ENCODE measurements around the gene EMP2. TPM values are rescaled to one million over a fixed set of nuclear protein-coding genes. Genes with fewer than 3 reads are reported as not detected.
A peak's percentile ranks its signal among the peaks of the same experiment; 100 is the strongest.
"Not testable (repeated sequence)": the region's sequence is repeated elsewhere in the genome, so short reads cannot be mapped to it uniquely, and the experiment has no call there.

Gene EMP2, protein sequence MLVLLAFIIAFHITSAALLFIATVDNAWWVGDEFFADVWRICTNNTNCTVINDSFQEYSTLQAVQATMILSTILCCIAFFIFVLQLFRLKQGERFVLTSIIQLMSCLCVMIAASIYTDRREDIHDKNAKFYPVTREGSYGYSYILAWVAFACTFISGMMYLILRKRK
- 10 to 100 TPM; 68.6 to 90.9 TPM for polyA plus RNA-seq

DNA sequence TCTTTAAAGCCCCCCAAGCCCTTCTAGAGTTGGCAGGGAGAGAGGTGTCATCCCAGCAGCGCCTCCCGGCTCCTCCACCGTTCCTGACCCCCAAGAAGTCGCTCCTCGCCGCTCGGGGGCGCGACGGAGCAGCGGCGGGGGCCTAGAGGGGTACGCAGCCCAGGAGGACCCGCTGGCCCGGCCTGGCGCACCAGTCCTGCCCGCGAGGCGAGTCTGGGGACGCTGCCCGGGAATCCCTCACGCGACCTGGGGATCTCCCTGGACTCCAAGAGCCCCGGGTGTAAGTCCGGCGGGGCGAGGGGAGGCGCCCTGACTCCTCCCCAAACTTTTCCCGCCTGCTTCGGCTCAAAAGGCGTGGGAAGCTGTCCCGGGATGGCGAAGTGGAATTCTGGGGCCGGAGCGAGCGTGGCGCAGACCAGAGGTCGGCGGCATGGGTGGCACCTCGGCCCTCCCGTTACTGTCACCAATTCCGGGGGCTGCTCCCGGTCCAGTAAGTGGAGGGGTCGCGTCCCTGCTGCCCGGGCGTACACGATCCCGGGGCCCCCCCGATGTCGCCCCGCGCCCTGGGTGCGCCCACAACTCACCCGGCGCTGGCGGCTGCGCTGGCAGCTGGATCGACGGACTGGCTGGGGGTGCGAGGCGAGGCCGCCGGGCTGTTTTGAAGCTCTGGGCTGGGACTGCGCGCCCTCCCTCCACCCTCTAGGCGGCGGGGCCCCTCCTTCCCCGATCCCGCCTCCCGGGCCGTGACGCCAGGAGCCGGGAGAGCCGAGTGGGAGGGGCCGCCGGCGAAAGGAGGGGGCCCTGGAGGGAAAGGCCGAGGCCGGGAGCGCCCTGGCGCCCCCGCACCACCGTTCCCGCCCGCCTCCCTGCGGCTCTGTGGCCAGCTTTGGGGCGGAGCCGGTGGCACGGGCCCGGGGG, at the start of gene EMP2:
EMP2 (minus strand) TSS at position 634 of the 918 bp plus-strand sequence. CDS start 32,981 bp downstream, outside the sequence.
- Histone ChIP-seq H3K4me1 (ENCODE audit: control insufficient read depth in 2 of 2, insufficient read depth in 2 of 2, low read length in 1 of 2) (peaks cover 13 to 20% of the 10 kb centered on the region in 2 donors), H3K36me3 (ENCODE audit: control insufficient read depth in 2 of 2, insufficient read depth in 2 of 2, low read length in 1 of 2) (no peaks in the 10 kb centered on the region), H3K27me3 (ENCODE audit: control insufficient read depth in 1 of 2, insufficient read depth in 2 of 2, low read length in 2 of 2) (no peaks in the 10 kb centered on the region), H3K27ac (ENCODE audit: low read depth in 2 of 2, low read length in 1 of 2) (peak within 1 kb of the TSS; percentile 96 to 98), H3K9me3 (ENCODE audit: control insufficient read depth in 2 of 2, insufficient read depth in 1 of 2, low read depth in 1 of 2, low read length in 1 of 2) (no peaks in the 10 kb centered on the region), H3K4me3 (ENCODE audit: low read depth in 1 of 2, low read length in 2 of 2) (peak within 1 kb of the TSS; percentile 75 to 96)
- WGBS, 2 donors: 1% methylated on average over 69 to 91 of the region's 91 CpGs

DNA sequence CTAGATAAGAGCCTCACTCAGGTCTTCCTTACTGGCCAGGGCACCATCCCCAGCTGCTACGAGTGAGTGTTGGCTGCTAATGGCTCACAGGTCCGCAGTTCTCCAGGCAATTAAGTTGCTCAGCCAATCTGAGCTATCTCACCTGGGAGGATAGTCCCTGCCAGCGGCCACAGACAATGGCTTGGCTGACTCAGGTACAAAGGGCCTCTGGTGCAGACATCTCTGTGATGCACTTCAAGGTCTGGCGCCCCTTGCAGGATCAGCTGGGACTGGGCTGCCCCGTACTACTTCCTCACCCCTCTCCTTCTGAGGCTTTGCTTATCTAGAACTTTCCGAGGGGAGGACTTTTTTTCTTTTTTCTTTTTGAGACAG, 49.2 kb upstream of the EMP2 start:
- no peak overlapping the region for H3K4me3 ChIP-seq (ENCODE audit: low read depth in 1 of 2, low read length in 2 of 2)
- no peaks in the 10 kb centered on the region for H3K27me3 ChIP-seq (ENCODE audit: control insufficient read depth in 1 of 2, insufficient read depth in 2 of 2, low read length in 2 of 2)
- peaks cover under 1 to 3% of the 10 kb centered on the region in 2 donors for H3K9me3 ChIP-seq (ENCODE audit: control insufficient read depth in 2 of 2, insufficient read depth in 1 of 2, low read depth in 1 of 2, low read length in 1 of 2)
- 67 to 74% methylated on average over 6 of the region's 6 CpGs for WGBS, 2 donors
- no peaks in the 10 kb centered on the region for H3K36me3 ChIP-seq (ENCODE audit: control insufficient read depth in 2 of 2, insufficient read depth in 2 of 2, low read length in 1 of 2)
- peaks cover 0 to 2% of the 10 kb centered on the region in 2 donors for H3K4me1 ChIP-seq (ENCODE audit: control insufficient read depth in 2 of 2, insufficient read depth in 2 of 2, low read length in 1 of 2)
- H3K27ac ChIP-seq (ENCODE audit: low read depth in 2 of 2, low read length in 1 of 2): no peak overlapping the region

DNA sequence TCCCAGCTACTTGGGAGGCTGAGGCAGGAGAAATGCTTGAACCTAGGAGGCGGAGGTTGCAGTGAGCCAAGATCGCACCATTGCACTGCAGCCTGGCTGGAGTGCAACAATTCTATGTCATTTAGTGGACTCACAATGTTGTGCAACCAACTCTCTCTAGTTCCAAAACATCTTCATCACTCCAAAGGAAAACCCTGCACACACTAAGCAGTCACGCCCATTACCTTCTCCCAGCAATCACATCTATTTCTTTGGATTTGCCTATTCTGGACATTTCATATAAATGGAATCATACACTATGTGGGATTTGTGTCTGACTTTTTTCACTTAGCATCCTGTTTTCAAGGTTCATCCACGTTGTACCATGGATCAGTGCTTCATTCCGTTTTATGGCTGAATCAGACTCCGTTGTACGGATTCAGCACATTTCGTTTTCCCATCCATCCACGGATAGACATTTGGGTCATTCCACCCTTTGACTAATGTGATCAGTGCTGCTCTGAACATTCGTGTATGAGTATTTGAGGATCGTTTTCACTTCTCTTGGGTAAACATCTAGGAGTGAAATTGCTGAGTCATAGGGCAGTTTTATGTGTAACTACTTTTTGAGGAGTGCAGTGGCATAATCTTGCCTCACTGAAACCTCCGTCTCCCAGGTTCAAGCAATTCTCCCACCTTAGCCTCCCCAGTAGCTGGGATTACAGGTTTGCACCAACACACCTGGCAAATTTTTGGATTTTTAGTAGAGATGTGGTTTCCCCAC, 45.4 kb upstream of the EMP2 start:
- Histone ChIP-seq H3K4me1 (ENCODE audit: control insufficient read depth in 2 of 2, insufficient read depth in 2 of 2, low read length in 1 of 2) (peaks cover 0 to 2% of the 10 kb centered on the region in 2 donors), H3K4me3 (ENCODE audit: low read depth in 1 of 2, low read length in 2 of 2) (no peak overlapping the region), H3K9me3 (ENCODE audit: control insufficient read depth in 2 of 2, insufficient read depth in 1 of 2, low read depth in 1 of 2, low read length in 1 of 2) (no peaks in the 10 kb centered on the region), H3K27ac (ENCODE audit: low read depth in 2 of 2, low read length in 1 of 2) (no peak overlapping the region), H3K36me3 (ENCODE audit: control insufficient read depth in 2 of 2, insufficient read depth in 2 of 2, low read length in 1 of 2) (no peaks in the 10 kb centered on the region), H3K27me3 (ENCODE audit: control insufficient read depth in 1 of 2, insufficient read depth in 2 of 2, low read length in 2 of 2) (no peaks in the 10 kb centered on the region)
- 76 to 78% methylated on average over 12 of the region's 12 CpGs for WGBS, 2 donors

DNA sequence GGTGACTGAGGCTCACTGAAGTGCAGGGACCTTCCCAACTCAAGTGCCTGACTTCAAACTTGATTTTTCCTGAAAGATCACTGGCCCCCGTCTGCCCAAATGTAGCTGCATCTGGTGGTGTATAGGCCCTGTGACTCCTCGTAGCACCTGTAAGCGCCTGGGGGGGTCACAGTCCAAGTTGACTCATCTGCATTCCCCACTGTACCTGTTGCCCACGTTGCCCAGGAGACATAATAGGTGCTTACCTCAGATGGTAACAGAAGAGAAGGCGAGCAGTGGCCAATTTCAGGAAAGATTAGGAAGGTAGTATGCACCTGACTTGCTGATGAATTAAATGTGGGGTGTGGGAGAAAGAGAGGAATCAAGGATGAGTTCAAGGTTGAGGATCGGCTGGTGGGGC, 44.1 kb upstream of the EMP2 start:
- Histone ChIP-seq H3K27me3 (ENCODE audit: control insufficient read depth in 1 of 2, insufficient read depth in 2 of 2, low read length in 2 of 2) (no peaks in the 10 kb centered on the region), H3K4me3 (ENCODE audit: low read depth in 1 of 2, low read length in 2 of 2) (no peak overlapping the region), H3K4me1 (ENCODE audit: control insufficient read depth in 2 of 2, insufficient read depth in 2 of 2, low read length in 1 of 2) (peaks cover 0 to 2% of the 10 kb centered on the region in 2 donors), H3K9me3 (ENCODE audit: control insufficient read depth in 2 of 2, insufficient read depth in 1 of 2, low read depth in 1 of 2, low read length in 1 of 2) (no peaks in the 10 kb centered on the region), H3K36me3 (ENCODE audit: control insufficient read depth in 2 of 2, insufficient read depth in 2 of 2, low read length in 1 of 2) (no peaks in the 10 kb centered on the region), H3K27ac (ENCODE audit: low read depth in 2 of 2, low read length in 1 of 2) (no peak overlapping the region)
- 66 to 71% methylated on average over 6 of the region's 6 CpGs for WGBS, 2 donors

DNA sequence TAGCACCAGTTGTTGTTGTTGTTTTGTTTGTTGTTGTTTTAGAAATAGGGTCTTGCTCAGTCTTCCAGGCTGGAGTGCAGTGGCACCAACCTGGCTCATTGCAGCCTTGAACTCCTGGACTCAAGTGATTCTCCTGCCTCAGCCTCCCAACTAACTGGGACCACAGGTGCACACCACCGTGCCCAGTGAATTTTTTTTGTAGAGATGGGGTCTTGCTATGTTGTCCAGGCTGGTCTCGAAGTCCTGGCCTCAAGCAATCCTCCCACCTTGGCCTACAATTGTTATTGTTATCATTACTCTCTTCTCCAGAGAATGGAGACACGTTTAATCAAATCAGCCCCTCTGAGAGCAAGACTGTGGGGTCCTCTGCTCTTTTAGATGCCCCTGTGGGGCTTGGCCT, 42.7 kb upstream of the EMP2 start:
- Histone ChIP-seq H3K4me3 (ENCODE audit: low read depth in 1 of 2, low read length in 2 of 2) (no peak overlapping the region), H3K4me1 (ENCODE audit: control insufficient read depth in 2 of 2, insufficient read depth in 2 of 2, low read length in 1 of 2) (peaks cover 0 to 7% of the 10 kb centered on the region in 2 donors), H3K27me3 (ENCODE audit: control insufficient read depth in 1 of 2, insufficient read depth in 2 of 2, low read length in 2 of 2) (no peaks in the 10 kb centered on the region), H3K9me3 (ENCODE audit: control insufficient read depth in 2 of 2, insufficient read depth in 1 of 2, low read depth in 1 of 2, low read length in 1 of 2) (no peaks in the 10 kb centered on the region), H3K27ac (ENCODE audit: low read depth in 2 of 2, low read length in 1 of 2) (no peak overlapping the region), H3K36me3 (ENCODE audit: control insufficient read depth in 2 of 2, insufficient read depth in 2 of 2, low read length in 1 of 2) (no peaks in the 10 kb centered on the region)
- WGBS, 2 donors: 76 to 83% methylated on average over 3 of the region's 3 CpGs

DNA sequence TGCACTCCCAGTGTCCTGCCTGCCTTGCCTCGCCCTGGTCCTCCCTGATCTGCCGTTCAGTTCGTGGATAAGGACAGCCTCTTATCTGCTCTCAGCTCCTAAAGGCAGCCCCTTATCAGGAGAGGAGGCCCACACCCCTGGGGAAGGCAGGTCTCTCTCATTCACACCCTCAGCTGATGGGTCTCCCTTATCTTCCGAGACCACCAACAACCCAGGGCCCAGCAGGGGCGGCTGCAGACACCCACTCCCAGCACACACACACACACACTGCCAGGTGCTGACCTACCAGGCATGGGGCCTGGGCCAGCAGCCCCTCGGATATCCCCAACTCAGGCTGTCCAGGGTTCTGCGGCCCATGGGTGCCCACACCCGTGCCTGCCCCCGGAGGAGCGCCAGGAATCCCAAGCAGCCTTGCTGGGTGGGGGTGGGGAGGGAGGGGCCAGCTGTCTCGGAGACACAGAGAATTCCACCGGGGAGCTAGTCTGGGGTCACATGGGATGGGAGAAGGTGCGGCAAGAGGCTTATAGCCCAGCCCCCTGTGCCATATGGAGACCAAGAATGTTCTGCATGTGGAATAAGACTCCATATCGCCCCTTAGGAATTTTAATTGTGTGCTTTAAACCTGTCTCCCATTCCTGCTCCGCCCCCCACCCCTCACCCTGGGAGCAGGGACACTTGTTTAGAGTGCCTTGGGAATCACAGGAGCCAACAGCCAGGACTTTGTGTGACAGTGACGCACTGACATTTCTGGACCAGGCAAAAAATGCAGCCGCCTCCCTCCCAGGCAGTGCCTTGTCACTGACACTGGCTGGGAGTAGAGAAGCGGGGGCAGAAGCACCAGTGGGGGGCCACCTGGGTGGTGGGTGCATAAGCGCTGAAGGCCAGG, 41.9 kb upstream of the EMP2 start:
- Histone ChIP-seq H3K4me3 (ENCODE audit: low read depth in 1 of 2, low read length in 2 of 2) (no peak overlapping the region), H3K27ac (ENCODE audit: low read depth in 2 of 2, low read length in 1 of 2) (no peak overlapping the region), H3K9me3 (ENCODE audit: control insufficient read depth in 2 of 2, insufficient read depth in 1 of 2, low read depth in 1 of 2, low read length in 1 of 2) (no peaks in the 10 kb centered on the region), H3K4me1 (ENCODE audit: control insufficient read depth in 2 of 2, insufficient read depth in 2 of 2, low read length in 1 of 2) (peaks cover 0 to 14% of the 10 kb centered on the region in 2 donors), H3K27me3 (ENCODE audit: control insufficient read depth in 1 of 2, insufficient read depth in 2 of 2, low read length in 2 of 2) (no peaks in the 10 kb centered on the region), H3K36me3 (ENCODE audit: control insufficient read depth in 2 of 2, insufficient read depth in 2 of 2, low read length in 1 of 2) (no peaks in the 10 kb centered on the region)
- 64 to 83% methylated on average over 19 of the region's 19 CpGs for WGBS, 2 donors

DNA sequence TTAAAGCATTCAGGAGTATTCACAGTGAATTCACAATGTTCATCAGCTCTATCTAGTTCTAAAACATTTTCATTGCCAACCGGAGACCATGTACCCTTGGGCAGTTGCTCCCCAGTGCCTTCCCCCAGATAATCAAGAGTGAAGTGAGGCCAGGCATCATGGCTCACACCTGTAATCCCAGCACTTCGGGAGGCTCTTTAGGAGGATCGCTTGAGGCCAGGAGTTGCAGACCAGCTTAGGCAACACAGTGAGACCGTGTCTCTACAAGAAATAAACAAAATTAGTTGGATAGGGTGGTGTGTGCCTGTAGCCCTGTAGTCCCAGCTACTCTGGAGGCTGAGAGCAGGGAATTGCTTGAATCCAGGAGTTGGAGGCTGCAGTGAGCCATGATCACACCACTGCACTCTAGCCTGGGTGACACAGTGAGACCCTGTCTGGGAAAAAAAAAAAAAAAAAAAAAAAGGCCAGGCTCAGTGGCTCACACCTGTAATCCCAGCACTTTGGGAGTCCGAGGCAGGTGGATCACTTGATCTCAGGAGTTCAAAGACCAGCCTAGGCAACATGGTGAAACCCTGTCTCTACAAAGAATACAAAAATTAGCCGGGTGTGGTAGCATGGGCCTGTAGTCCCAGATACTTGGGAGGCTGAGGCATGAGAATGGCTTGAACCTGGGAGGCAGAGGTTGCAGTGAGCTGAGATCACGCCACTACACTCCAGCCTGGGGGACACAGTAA, 41.0 kb upstream of the EMP2 start:
- not testable (repeated sequence) for H3K27me3 ChIP-seq (ENCODE audit: control insufficient read depth in 1 of 2, insufficient read depth in 2 of 2, low read length in 2 of 2); H3K27ac ChIP-seq (ENCODE audit: low read depth in 2 of 2, low read length in 1 of 2); H3K36me3 ChIP-seq (ENCODE audit: control insufficient read depth in 2 of 2, insufficient read depth in 2 of 2, low read length in 1 of 2); H3K4me3 ChIP-seq (ENCODE audit: low read depth in 1 of 2, low read length in 2 of 2); H3K9me3 ChIP-seq (ENCODE audit: control insufficient read depth in 2 of 2, insufficient read depth in 1 of 2, low read depth in 1 of 2, low read length in 1 of 2)
- H3K4me1 ChIP-seq (ENCODE audit: control insufficient read depth in 2 of 2, insufficient read depth in 2 of 2, low read length in 1 of 2): peaks cover 4 to 16% of the 10 kb centered on the region in 2 donors
- 80 to 82% methylated on average over 7 of the region's 7 CpGs for WGBS, 2 donors

DNA sequence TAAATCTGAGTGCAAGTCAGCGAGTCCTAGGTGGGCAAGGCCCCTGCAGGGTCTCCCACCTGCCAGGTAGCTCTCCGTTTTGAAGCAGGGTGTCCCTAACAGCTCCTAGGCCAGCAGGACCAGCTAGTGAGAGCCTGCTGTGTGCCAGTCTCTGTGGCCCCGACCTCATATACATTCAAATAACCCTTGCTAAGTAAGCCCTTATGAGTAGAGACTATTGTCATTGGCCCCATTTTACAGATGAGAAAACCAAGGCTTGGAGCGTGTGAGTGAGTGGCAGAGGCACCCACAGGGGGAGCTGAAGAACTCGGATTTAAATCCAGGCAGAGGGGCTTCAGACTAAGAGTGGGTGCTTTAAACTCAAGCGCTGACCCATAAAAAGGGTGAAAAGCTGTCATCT, 39.7 kb upstream of the EMP2 start:
- Histone ChIP-seq H3K4me1 (ENCODE audit: control insufficient read depth in 2 of 2, insufficient read depth in 2 of 2, low read length in 1 of 2) (peaks cover 4 to 14% of the 10 kb centered on the region in 2 donors), H3K4me3 (ENCODE audit: low read depth in 1 of 2, low read length in 2 of 2) (no peak overlapping the region), H3K27ac (ENCODE audit: low read depth in 2 of 2, low read length in 1 of 2) (peak overlapping the region in 1 of 2 donors; percentile 96), H3K27me3 (ENCODE audit: control insufficient read depth in 1 of 2, insufficient read depth in 2 of 2, low read length in 2 of 2) (no peaks in the 10 kb centered on the region), H3K36me3 (ENCODE audit: control insufficient read depth in 2 of 2, insufficient read depth in 2 of 2, low read length in 1 of 2) (no peaks in the 10 kb centered on the region), H3K9me3 (ENCODE audit: control insufficient read depth in 2 of 2, insufficient read depth in 1 of 2, low read depth in 1 of 2, low read length in 1 of 2) (no peaks in the 10 kb centered on the region)
- 83 to 87% methylated on average over 6 of the region's 6 CpGs for WGBS, 2 donors

Data from esophagus (tissue), 2 donors.